K562 (cell line): ENCODE measurements around the gene PDPK1. TPM values are rescaled to one million over a fixed set of nuclear protein-coding genes. Genes with fewer than 3 reads are reported as not detected.

ENCODE experiments used
- ADNP ChIP-seq: fragments of 200-800 bp; sonication (Bioruptor generic); IDR thresholded peaks from 2 replicates; pipeline ENCODE4 v1.6.1; 2016; ENCODE audit warnings: missing genetic modification characterization, missing compliant biosample characterization
- BACH1 ChIP-seq: fragments of 200-800 bp; sonication (Bioruptor generic); IDR thresholded peaks from 2 replicates; pipeline ENCODE4 v1.6.1; 2016; ENCODE audit warnings: missing genetic modification characterization, missing compliant biosample characterization
- CHCHD3 ChIP-seq: fragments of 250-450 bp; sonication (Bioruptor Pico); IDR thresholded peaks from 2 replicates; pipeline ENCODE4 v2.1.2; 2022; ENCODE audit warnings: mild to moderate bottlenecking
- FOXA1 ChIP-seq: fragments of 450-650 bp; IDR thresholded peaks from 2 replicates; pipeline ENCODE4 v1.6.1; 2016; ENCODE audit warnings: mild to moderate bottlenecking, borderline replicate concordance
- GATA2 ChIP-seq: sonication (generic); formaldehyde crosslinking; IDR thresholded peaks from 2 replicates; pipeline ENCODE4 v1.4.0; 2020; ENCODE audit warnings: mild to moderate bottlenecking, missing genetic modification reagents
- HDAC3 ChIP-seq: fragments of 450-650 bp; IDR thresholded peaks from 2 replicates; pipeline ENCODE4 v1.6.1; 2018; ENCODE audit warnings: borderline replicate concordance, mild to moderate bottlenecking, moderate library complexity; ENCODE audit not compliant: partially characterized antibody
- HDAC6 ChIP-seq: IDR thresholded peaks from 2 replicates; pipeline ENCODE4 v1.6.1; 2012; ENCODE audit warnings: low read depth, mild to moderate bottlenecking, control low read depth, inconsistent platforms, low read length, moderate library complexity
- MCM3 ChIP-seq: fragments of 450-650 bp; IDR thresholded peaks from 2 replicates; pipeline ENCODE4 v1.6.1; 2016
- MTA1 ChIP-seq: fragments of 450-650 bp; IDR thresholded peaks from 2 replicates; pipeline ENCODE4 v1.6.1; 2017; ENCODE audit warnings: borderline replicate concordance
- PTBP1 ChIP-seq: fragments of 200-400 bp; formaldehyde crosslinking; IDR thresholded peaks from 2 replicates; pipeline ENCODE4 v1.6.1; 2017; ENCODE audit warnings: low read depth, low read length
- RCOR1 ChIP-seq, 2 experiments: IDR thresholded peaks; 2 replicates each; pipeline ENCODE4 v1.6.1; 2012; ENCODE audit warnings: low read depth in 2 of 2, low read length in 2 of 2, borderline replicate concordance in 1 of 2, improper control_type of control experiment in 1 of 2
- SIX5 ChIP-seq, 2 experiments: IDR thresholded peaks; 2 replicates each; pipeline ENCODE4 v1.6.1; 2011; ENCODE audit warnings: low read length in 2 of 2, borderline replicate concordance in 1 of 2, low read depth in 1 of 2, mild to moderate bottlenecking in 1 of 2, moderate library complexity in 1 of 2; ENCODE audit not compliant: insufficient read depth in 1 of 2
- SMAD4 ChIP-seq: fragments of 250-450 bp; sonication (Bioruptor Pico); conservative IDR thresholded peaks from 2 replicates; pipeline ENCODE4 v1.8.0; 2021; ENCODE audit warnings: inconsistent platforms, mild to moderate bottlenecking, moderate library complexity
- ZBTB2 ChIP-seq: fragments of 450-650 bp; IDR thresholded peaks from 2 replicates; pipeline ENCODE4 v1.6.1; 2016; ENCODE audit warnings: antibody characterized with exemption
- ZEB2 ChIP-seq: fragments of 450-650 bp; IDR thresholded peaks from 2 replicates; pipeline ENCODE4 v1.6.1; 2016
- ZNF263 ChIP-seq: sonication (generic); formaldehyde crosslinking; IDR thresholded peaks from 2 replicates; pipeline ENCODE4 v1.8.0; 2022; ENCODE audit warnings: mild to moderate bottlenecking, missing genetic modification reagents, borderline replicate concordance
- ZNF311 ChIP-seq: fragments of 250-450 bp; sonication (Bioruptor Pico); IDR thresholded peaks from 2 replicates; pipeline ENCODE4 v1.4.0; 2020; ENCODE audit warnings: mild to moderate bottlenecking, moderate library complexity
- ZNF668 ChIP-seq: fragments of 250-450 bp; sonication (Bioruptor Pico); IDR thresholded peaks from 2 replicates; pipeline ENCODE4 v1.8.0; 2022; ENCODE audit warnings: mild to moderate bottlenecking, inconsistent platforms
- polyA plus RNA-seq, 8 experiments: library from polyadenylated mRNA; depleted of rRNA in 4 of 8; stranded (reverse) in 5 of 8; unstranded in 3 of 8; fragments of >200 nt; fragmentation: Nextera tagmentation in 2 of 8; fragmentation: Illumina TruSeq in 1 of 8; extraction: Ambion mirVana in 2 of 8; extraction: Trizol in 1 of 8; gene quantifications; 2 replicates each; pipeline versions ENCODE4 v1.2.1 to v1.2.3, GENCODE V29; 2011 to 2014; ENCODE audit warnings: inconsistent platforms in 1 of 8, missing spikeins in 1 of 8
- total RNA-seq, 7 experiments: library from RNA; depleted of rRNA in 6 of 7; stranded (reverse); fragments of >200 nt in 6 of 7; fragmentation: Illumina TruSeq in 2 of 7; extraction: Trizol in 2 of 7; gene quantifications; 2 replicates each; pipeline versions ENCODE4 v1.2.1 to v1.2.3, GENCODE V29; 2011 to 2021; ENCODE audit warnings: low replicate concordance in 1 of 7
- TF ChIP-seq, protein P1 (sequence below): fragments of 250-450 bp; sonication (Bioruptor Pico); IDR thresholded peaks from 2 replicates; pipeline ENCODE4 v1.8.0; 2022; ENCODE audit warnings: inconsistent platforms, mild to moderate bottlenecking, moderate library complexity, borderline replicate concordance
- TF ChIP-seq, protein P2 (sequence below): sonication (generic); formaldehyde crosslinking; IDR thresholded peaks from 2 replicates; pipeline ENCODE4 v1.8.1; 2023; ENCODE audit warnings: mild to moderate bottlenecking, missing genetic modification reagents
- TF ChIP-seq, protein P3 (sequence below): fragments of 250-450 bp; sonication (Bioruptor Pico); IDR thresholded peaks from 2 replicates; pipeline ENCODE4 v1.8.0; 2021; ENCODE audit warnings: borderline replicate concordance, mild to moderate bottlenecking, moderate library complexity; ENCODE audit not compliant: poor library complexity, severe bottlenecking
- TF ChIP-seq, protein P4 (sequence below), 2 experiments: fragments of 450-650 bp in 1 of 2; sonication (generic) in 1 of 2; formaldehyde crosslinking in 1 of 2; IDR thresholded peaks in 1 of 2; conservative IDR thresholded peaks in 1 of 2; 2 replicates each; pipeline versions ENCODE4 v1.6.1 to v1.8.1; 2016 to 2023; ENCODE audit warnings: mild to moderate bottlenecking in 2 of 2, moderate library complexity in 2 of 2, inconsistent platforms in 1 of 2, missing genetic modification reagents in 1 of 2

The PDPK1 gene
- total and polyA plus RNA-seq, 9 of the 15 experiments (the other 6 are each of a cell fraction or from before 2014, with no cell fraction given) = 4.0 to 37.2 (median 18.7) TPM

DNA sequence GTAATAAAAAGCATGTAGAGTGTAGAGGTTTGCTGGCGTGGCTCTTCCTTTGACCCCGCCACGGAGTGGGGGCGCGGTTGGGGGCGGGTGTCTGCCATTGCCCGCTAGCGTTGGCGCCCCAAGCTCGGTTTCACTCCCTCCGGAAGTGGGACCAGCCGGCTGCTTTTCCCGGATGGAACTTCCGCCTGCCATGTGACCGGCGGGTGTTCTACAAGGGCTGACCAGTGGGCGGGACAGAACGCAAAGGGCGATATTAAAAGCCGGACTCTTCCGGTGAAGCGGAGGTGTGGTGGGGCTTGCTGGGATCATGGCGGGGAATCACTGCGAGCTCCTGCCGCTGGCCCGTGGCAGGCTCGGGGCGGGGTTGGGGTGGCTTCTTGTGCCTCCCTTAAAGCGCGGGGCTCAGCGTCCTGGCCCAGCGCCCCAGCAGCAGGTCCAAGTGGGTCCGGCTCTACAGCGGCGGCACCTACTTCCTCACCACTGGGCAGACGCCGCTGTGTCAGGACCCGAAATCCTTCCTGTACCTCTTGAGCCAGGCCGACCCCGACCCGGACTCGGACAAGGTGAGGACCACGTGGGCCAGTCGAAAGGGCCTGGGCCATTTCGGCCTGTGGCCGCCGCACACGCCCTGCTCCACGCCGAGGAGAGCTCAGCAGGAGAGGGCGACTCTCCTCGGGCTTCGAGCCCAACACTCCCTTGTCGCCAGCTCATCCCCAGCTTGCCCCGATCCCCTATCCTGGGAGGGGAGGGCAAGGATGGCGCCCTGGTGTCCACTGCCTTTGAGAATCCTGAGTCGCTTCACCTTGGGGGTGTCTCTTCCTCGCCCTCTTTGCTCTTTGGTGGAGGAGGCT lies 65.6 kb downstream of the PDPK1 start (continued):
- TF ChIP-seq HDAC3 (peak; percentile 54), ADNP (tag) (no peak), HDAC6 (no peak), RCOR1 (IDR thresholded peaks at IDR 0.05; ENCODE audit: borderline replicate concordance in 1 of 2, low read depth in 2 of 2, low read length in 2 of 2) (peak in 1 of 2 experiments; percentile 80; a peak in 1 of 4 replicates), ZBTB2 (peak; percentile 41; the same call in 1 of the 2 replicates), FOXA1 (no peak), GATA2 (CRISPR knock-in tag) (no peak), SMAD4 (CRISPR knock-in tag) (peak; percentile 63; the same call in 1 of the 2 replicates), ZNF668 (CRISPR knock-in tag) (no peak), PTBP1 (no peak), SIX5 (IDR thresholded peaks at IDR 0.05; ENCODE audit: borderline replicate concordance in 1 of 2, insufficient read depth in 1 of 2, low read depth in 1 of 2, low read length in 2 of 2) (peak; percentile 55 to 59; a peak in 3 of 4 replicates), ZEB2 (peak; percentile 96), CHCHD3 (CRISPR knock-in tag) (peak; percentile 7; the same call in 1 of the 2 replicates), MCM3 (no peak), ZNF311 (no peak), ZNF263 (CRISPR knock-in tag) (peak; percentile 14; the same call in 1 of the 2 replicates), MTA1 (0 out of 2 replicates have a peak, but pooled peaks have one; percentile 37), BACH1 (no peak)
- TF ChIP-seq, protein P1, sequence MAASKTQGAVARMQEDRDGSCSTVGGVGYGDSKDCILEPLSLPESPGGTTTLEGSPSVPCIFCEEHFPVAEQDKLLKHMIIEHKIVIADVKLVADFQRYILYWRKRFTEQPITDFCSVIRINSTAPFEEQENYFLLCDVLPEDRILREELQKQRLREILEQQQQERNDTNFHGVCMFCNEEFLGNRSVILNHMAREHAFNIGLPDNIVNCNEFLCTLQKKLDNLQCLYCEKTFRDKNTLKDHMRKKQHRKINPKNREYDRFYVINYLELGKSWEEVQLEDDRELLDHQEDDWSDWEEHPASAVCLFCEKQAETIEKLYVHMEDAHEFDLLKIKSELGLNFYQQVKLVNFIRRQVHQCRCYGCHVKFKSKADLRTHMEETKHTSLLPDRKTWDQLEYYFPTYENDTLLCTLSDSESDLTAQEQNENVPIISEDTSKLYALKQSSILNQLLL (CRISPR knock-in tag) = no peak
- TF ChIP-seq, protein P2, sequence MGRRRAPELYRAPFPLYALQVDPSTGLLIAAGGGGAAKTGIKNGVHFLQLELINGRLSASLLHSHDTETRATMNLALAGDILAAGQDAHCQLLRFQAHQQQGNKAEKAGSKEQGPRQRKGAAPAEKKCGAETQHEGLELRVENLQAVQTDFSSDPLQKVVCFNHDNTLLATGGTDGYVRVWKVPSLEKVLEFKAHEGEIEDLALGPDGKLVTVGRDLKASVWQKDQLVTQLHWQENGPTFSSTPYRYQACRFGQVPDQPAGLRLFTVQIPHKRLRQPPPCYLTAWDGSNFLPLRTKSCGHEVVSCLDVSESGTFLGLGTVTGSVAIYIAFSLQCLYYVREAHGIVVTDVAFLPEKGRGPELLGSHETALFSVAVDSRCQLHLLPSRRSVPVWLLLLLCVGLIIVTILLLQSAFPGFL (CRISPR knock-in tag) = no peak
- TF ChIP-seq, protein P3, sequence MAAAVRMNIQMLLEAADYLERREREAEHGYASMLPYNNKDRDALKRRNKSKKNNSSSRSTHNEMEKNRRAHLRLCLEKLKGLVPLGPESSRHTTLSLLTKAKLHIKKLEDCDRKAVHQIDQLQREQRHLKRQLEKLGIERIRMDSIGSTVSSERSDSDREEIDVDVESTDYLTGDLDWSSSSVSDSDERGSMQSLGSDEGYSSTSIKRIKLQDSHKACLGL (CRISPR knock-in tag) = peak; percentile 44
- TF ChIP-seq, protein P4, sequence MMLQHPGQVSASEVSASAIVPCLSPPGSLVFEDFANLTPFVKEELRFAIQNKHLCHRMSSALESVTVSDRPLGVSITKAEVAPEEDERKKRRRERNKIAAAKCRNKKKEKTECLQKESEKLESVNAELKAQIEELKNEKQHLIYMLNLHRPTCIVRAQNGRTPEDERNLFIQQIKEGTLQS (IDR thresholded peaks at IDR 0.05) = no peak
- TF ChIP-seq, protein P4 (CRISPR knock-in tag; conservative IDR thresholded peaks at IDR 0.05) = peak; percentile 16; the same call in 1 of the 2 replicates
